ENCODE measurements around the gene TWF2.

TWF2 gene

GRCh38 chr3:52204337-52205073 lies 34.5 kb downstream of the TWF2 start:
- Histone ChIP-seq H3K27ac (ENCODE audit: poor library complexity, severe bottlenecking) (peak overlapping the region; percentile 14), H3K36me3 (ENCODE audit: low read depth) (peaks cover 97% of the 10 kb centered on the region), H3K4me1 (ENCODE audit: insufficient read depth, poor library complexity, severe bottlenecking) (peaks cover 20% of the 10 kb centered on the region), H3K27me3 (ENCODE audit: insufficient read depth, poor library complexity, severe bottlenecking) (no peaks in the 10 kb centered on the region), H3K9me3 (ENCODE audit: severe bottlenecking) (no peaks in the 10 kb centered on the region), H3K4me3 (ENCODE audit: severe bottlenecking) (no peak overlapping the region)
- TF ChIP-seq CTCF (IDR thresholded peaks at IDR 0.05; ENCODE audit: poor library complexity, severe bottlenecking) = no peak
- ATAC-seq (ENCODE audit: low read depth) = peak; percentile 75
- DNase-seq (ENCODE audit: low spot score) = no peak

DNA sequence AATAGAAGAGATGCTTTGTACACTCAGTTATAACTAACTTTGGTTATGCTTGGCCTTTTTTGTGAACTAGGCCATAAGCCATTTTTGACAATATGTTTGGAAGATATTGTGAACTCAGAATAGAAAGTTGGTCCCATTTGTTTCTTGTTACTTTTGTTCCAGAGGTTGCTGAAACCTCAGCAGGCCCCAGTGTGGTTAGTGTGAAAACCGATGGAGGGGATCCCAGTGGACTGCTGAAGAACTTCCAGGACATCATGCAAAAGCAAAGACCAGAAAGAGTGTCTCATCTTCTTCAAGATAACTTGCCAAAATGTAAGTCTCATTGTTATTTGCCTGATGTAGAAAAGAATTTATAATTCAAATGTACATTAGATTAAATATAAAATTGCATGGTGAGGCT lies 35.3 kb downstream of the TWF2 start:
- ATAC-seq (ENCODE audit: low read depth) (no peak), DNase-seq (ENCODE audit: low spot score) (no peak)
- Histone ChIP-seq H3K27ac (ENCODE audit: poor library complexity, severe bottlenecking) (no peak overlapping the region), H3K36me3 (ENCODE audit: low read depth) (peaks cover 93% of the 10 kb centered on the region), H3K4me3 (ENCODE audit: severe bottlenecking) (no peak overlapping the region), H3K27me3 (ENCODE audit: insufficient read depth, poor library complexity, severe bottlenecking) (no peaks in the 10 kb centered on the region), H3K9me3 (ENCODE audit: severe bottlenecking) (no peaks in the 10 kb centered on the region), H3K4me1 (ENCODE audit: insufficient read depth, poor library complexity, severe bottlenecking) (peaks cover 20% of the 10 kb centered on the region)
- TF ChIP-seq CTCF (IDR thresholded peaks at IDR 0.05; ENCODE audit: poor library complexity, severe bottlenecking) = no peak

DNA sequence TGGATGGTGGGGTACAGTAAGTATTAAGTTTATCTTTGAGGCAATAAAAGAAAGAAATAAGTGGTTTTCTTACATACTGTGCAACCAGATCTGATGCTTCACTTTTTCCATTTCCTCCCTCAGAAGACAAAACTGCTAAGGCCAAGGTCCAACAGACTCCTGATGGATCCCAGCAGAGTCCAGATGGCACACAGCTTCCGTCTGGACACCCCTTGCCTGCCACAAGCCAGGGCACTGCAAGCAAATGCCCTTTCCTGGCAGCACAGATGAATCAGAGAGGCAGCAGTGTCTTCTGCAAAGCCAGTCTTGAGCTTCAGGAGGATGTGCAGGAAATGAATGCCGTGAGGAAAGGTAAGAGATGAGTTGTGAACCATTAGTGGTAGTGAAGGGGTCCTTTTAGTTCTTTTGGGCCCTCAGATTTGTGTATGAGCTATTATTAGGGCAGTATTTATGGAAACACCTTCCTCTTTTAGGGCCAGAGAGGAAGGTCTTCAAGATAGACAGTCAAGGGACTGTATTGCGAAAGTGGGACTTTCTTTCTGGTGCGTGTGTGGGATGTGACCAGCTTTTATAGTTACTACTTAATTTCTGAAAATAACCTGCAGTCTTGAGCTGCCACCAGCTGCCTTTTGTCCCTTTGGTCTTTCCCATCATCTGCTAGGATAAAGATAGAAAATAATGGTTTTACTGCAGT lies 36.4 kb downstream of the TWF2 start:
- Histone ChIP-seq H3K27ac (ENCODE audit: poor library complexity, severe bottlenecking) (no peak overlapping the region), H3K4me1 (ENCODE audit: insufficient read depth, poor library complexity, severe bottlenecking) (peaks cover 21% of the 10 kb centered on the region), H3K9me3 (ENCODE audit: severe bottlenecking) (no peaks in the 10 kb centered on the region), H3K36me3 (ENCODE audit: low read depth) (peaks cover 82% of the 10 kb centered on the region), H3K4me3 (ENCODE audit: severe bottlenecking) (no peak overlapping the region), H3K27me3 (ENCODE audit: insufficient read depth, poor library complexity, severe bottlenecking) (no peaks in the 10 kb centered on the region)
- no peak for TF ChIP-seq CTCF (IDR thresholded peaks at IDR 0.05; ENCODE audit: poor library complexity, severe bottlenecking)
- no peak for DNase-seq (ENCODE audit: low spot score)
- no peak for ATAC-seq (ENCODE audit: low read depth)

- peaks cover 71% of the 10 kb centered on the region for H3K36me3 ChIP-seq (ENCODE audit: low read depth)
Observed at GRCh38 chr3:52200981-52201679, 37.8 kb downstream of the TWF2 start.

More at GRCh38 chr3:52200981-52201679, 37.8 kb downstream of the TWF2 start:
- Histone ChIP-seq H3K4me3 (ENCODE audit: severe bottlenecking) (no peak overlapping the region), H3K4me1 (ENCODE audit: insufficient read depth, poor library complexity, severe bottlenecking) (peaks cover 27% of the 10 kb centered on the region), H3K27ac (ENCODE audit: poor library complexity, severe bottlenecking) (no peak overlapping the region), H3K9me3 (ENCODE audit: severe bottlenecking) (no peaks in the 10 kb centered on the region), H3K27me3 (ENCODE audit: insufficient read depth, poor library complexity, severe bottlenecking) (no peaks in the 10 kb centered on the region)
- DNase-seq (ENCODE audit: low spot score) (no peak), ATAC-seq (ENCODE audit: low read depth) (no peak)
- no peak for TF ChIP-seq CTCF (IDR thresholded peaks at IDR 0.05; ENCODE audit: poor library complexity, severe bottlenecking)
